CMK (cell line): ENCODE measurements around the gene TOX3.

Experiments used
- DNase-seq: peaks from one replicate; pipeline ENCODE4 v3.0.0-alpha.2; 2010; ENCODE audit warnings: low read depth

Gene TOX3

DNA sequence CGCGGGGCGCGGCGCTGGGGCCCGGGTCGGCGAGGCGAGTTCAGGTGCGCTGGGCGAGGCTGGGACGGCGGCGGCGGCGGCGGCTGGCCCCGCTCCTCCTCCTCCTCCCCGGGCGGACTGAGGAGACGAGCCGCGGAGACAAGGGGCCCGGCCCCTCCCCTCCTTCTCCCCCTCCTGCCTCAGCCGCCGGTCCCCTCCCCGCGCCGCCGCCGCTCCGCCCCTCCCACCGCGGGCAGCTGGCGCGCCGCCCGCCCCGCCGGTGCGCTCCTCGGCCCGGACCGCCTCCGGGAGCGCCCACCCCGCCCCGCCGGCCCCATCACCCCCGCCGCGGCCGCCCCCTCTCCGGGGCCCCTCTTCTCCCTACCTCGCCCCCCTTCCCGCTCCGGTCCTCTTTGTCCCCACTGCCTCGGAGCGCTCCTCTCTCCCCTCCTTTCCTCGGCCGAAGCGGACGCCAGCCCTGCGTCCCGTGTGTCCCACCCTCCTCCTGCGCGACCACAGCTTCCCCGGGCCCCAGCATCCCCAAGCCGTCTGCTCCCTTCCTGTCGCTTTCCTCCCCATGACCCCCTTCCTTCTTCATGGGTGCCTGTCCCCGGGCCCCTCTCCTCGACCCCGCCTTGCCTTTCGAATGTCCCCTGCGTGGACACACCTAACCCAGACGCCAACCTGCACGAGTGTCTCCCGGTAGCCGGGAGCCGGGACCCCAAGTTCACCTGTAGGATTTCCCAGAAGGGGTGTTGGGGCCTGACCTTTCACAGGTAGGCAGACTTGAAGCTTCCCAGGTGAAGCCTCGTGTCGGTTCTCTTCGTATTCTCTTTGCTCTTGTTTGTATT is at the start of gene TOX3:
TSS of gene TOX3 (minus strand) at position 140 of the 830 bp plus-strand sequence. CDS start 420 bp downstream, outside the sequence.
- DNase-seq, result no peak

DNA sequence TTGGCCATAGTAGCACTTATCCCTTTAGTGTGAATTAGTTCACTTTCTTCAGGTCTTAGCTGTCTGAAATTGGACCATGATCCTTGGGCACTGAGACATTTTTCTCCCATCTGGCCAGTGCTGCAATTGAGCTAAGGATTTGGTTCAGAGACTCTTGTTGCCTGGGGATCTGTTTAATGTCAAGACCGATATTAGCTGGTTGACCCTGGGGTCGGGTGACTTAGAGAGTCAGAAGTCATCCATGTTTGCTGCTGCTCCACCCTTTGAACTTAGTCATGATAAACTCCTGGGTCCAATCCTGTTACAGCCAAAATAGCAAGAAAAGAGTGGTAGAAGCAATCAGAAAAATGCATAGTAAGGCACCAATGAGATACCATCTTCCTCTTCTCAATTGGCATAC is 45.8 kb upstream of the TOX3 start:
- no peak for DNase-seq

DNA sequence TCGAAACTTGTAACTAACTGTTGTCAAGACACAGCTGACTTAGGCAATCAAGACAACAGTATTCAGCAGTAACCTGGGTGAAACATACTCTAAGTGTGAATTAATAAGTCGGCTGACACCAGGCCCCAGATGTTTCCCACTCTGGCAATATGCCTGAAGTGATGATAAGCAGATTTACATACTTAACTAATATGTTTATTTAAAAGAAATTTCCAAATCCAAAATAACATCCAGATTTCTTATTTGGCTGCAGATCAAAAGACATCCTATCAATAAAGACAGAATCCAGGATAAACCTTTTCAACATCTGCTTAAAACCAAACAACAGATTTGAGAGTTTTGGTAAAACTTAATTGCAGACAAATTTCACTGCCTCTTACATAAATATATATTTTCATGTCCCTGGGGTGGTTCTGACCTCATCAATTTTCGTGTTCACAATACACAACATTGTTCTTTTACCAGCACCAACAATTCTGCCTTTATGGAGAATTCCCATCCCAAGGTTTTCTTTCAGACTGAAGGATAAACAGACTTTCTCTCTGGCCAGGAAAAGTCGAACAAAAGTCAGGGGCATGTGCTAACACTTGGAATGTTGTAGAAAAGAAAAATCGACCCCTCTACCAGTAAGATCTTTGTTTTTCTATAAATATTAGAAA is 45.1 kb upstream of the TOX3 start:
- DNase-seq, result no peak

DNA sequence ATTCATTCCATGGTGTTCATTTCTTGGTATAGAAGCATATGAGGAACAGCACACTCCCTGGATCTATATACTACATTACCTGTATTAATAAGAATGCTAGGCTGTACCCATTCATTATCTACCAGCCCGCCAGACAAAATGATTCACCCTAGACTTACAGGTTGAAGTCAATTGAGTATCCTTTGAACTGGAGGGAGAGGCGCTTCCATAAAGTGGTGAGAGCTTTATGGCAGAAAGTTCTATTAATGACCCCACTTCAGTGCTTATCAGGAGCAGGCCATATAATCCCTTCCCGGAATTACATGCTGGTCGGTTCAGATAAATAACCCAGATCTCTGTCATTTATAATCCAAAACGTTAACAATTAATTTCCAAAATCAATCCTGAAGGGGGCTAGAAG is 44.5 kb upstream of the TOX3 start:
- DNase-seq, result no peak

DNA sequence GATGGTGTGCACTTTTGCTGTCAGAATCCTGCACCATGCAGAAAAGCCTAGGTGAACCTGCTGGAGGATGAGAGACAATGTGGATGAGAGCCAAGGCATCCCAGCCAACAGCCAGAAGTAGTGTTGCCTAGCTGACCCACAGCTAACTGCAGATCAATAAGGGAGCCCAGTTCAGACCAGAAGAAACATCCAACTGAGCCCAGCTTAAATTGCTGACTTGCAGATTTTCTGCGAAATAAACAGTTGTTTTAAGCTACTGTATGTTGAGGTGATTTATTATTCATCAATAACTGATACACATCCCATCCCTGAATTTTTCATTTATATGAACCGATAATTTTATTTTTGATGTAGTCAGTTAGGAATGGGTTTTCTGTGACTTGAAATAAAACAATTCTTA is 39.2 kb upstream of the TOX3 start:
- no peak for DNase-seq

DNA sequence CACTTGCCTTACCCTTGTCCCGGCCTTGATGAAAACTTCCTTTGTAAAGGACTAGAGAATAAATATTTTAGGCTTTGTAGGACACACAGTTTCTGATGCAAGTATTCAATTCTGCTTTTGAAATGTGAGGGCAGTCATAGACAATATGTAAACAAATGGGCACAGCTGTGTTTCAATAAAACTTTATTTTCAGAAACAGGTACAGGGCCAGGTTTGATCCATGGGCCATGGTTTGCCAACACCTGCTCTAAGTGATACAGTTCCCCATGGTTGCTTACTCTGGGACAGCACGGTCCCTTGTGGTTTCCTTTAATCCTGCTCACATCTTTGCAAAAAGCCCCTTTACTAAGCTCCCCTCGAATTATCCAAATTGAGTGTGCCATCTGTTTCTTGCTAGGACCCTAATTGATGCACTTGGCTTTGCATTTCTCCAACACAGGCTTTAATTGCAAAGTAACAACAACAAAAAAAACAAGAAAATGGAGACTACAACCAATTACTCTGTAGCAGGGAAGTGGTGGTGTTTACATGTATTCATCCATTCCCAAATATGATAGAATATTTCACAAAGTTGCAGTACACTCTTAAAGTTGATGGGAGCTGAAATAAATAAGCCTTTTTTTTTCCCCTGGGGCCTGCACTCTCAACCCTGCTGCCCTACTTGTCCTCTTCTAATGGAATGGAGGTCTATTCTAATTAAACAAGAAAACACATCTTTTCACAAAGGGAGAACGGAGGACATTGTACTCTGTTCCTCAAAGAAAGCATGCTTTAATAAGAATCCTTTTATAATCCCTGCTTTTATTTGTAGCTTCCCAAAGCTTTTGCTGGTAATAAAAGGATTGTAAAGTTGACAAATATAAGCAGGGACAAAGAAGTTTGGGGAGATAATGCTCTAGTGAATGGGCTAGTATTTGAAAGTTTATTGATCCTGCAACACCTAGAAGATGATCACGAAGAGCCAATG is 37.7 kb upstream of the TOX3 start:
- no peak for DNase-seq

DNA sequence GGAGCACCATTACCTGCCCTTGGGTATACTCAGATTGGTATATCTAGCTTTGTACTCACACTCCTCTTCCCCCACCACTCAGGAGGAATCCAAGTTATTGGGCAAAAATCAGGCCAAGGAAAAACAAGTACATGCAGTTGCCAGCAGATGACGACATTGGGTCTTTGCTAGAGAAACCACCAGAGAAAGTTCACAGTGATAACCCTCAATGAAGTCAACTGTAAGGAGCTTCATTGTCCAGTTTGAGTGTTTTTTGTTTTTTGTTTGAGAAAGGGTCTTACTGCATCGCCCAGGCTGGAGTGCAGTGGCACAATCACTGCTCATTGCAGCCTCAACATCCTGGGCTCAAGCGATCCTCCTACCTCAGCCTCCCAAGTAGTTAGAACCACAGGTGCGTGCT is 34.6 kb upstream of the TOX3 start:
- no peak for DNase-seq

DNA sequence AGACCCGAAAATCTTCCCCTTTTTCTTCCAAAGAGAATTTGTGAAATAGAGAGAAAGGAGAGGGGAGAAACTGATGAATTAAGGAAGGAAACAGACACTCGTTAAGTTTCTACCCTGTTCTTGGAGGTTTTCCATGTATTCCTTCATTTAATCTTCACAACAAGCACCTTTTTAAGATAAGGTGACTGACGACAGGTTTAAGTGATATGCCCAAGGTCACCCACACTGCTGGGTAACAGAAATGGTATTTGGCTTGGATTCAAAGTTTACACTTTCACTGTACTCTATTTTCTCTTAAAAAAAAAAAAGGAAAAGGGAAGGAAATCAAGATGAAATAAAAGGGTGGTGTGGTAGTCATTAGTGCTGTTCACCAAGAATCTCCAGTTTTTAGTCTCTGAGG is 33.5 kb upstream of the TOX3 start:
- no peak for DNase-seq

DNA sequence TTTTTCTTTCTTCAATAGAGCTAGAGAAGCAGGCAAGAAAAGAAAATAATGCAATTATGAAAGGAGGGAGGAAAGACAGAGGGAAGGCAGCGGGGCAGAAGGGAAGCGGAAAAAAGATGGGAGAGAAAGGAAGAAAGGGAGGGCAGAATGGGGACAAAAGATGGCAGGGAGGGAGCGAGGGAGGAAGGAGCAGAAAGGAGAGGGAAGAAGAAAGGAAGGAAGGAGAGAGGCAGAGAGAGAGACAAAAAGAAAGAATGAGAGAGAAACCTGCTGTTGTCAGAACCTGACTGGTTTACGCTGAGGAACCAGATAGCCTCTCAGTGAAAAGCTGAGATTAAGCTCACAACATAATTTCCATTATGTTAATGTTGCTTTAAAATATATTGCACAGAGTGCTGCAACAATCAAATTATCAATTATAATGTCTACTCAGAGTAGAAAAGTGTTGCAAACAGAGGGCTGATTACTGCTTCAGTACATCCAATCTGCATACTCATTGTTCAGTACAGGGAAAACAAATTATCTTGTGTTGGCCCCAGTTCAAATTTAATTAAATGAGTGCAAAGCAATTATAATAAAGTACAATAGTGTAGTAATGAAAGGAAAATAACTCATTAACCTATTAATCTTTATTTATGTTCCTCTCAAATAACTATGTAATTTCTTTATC is 32.0 kb upstream of the TOX3 start:
- DNase-seq, result no peak

DNA sequence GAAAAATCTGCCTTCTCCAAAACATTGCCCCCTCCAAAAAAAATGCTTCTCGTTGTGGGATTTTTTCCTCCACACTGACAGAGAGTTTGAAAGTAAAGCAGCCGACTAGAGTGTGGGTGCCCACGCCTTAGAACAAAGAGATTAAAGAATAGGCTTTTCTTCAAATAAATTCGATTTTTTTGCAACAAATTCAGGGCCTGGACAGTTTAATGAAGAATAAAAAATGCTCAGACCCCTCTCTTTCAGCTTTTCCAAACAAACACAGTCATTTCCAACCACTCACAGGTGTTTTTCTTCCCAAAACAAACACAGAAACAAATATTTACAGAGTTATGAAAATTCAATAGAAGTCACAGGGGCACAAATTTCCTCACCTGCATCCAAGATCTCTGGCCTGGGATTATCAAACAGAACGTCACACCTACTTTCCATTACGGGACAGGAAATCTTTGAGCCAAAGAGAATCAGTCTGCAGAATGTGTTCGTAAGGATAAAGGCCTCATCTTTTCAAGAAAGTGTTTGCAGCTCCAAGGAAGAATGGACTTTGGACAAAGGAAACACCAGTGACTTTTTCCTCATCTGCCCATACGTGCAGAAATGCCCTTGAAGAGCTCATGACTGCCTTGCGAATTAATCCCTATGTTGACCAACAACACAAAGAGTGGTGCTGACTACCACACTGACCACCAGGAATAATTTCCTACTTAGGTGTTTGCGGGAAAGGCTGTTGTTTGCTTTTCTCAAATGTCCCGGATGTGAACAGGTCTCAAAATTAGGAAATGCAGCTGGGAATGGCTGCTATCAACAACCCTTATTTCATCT is 31.3 kb upstream of the TOX3 start:
- no peak for DNase-seq

DNA sequence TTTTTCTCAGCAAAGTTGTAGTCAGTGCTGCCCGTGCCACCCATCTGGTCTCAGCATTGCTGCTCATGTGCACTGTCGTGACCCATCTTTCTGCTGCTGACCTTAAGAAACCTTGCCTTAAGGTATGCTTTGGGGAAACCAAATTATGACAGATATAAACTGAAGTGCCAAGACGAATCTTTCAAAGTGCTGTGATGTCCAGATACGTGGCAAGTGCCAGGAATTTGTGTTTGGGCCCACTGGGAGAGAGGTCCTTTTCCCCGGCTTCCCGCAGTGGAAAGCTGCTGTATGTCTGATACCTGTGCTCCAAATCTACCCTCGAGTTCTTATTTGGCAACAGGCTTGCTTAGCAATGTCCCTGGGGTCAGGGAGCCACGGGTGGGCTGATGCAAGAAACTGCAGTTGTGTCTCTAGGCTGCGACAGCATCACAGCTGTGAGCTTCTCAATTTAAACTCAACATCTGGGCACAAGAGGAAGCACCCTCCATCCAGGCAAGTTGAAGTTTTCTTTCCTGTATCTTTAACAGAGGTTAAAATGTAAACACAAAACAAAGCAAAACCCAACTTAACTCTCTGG is 30.3 kb upstream of the TOX3 start:
- no peak for DNase-seq

DNA sequence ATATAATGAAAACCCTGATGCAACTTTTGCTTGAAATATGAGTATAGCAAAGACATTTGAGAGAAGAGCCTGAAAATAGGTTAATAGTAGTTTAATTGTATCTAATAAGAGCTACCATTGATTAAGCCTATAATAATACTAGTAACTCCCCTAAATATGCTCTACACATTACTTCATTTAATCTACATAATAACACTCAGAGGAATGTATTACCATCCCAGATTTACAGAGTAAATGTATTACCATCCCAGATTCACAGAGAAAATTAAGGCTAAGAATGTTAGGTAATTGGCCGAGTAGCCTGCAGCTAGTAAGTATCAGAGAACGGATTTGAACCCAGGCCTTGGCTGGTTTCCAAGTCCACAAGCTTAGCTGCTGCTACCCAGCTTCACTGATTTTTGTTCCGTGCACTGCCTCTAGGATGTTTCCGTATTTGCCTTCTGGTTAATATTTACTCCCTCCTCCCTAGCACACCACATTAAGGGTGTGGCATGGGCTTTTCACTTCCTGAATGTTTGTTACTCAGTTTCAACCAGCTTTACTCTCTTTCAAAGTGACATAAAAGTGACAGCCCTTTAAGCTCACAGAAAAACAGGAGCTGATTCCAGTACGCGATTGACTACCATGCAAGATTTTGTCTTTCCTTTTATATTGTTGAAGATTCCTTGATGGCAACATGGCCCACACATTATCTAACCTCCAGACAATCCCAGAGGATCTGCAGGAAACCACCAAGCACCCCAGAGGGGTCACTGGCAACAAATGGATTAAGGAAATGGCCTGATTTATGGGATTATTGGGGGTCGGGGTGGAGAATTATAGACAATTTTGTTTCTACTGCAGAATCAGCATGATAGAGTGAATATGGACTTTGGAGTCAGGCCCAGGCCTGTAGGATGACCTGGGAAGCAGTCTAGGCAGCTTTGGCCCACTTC is 26.7 kb upstream of the TOX3 start:
- DNase-seq, result no peak

DNA sequence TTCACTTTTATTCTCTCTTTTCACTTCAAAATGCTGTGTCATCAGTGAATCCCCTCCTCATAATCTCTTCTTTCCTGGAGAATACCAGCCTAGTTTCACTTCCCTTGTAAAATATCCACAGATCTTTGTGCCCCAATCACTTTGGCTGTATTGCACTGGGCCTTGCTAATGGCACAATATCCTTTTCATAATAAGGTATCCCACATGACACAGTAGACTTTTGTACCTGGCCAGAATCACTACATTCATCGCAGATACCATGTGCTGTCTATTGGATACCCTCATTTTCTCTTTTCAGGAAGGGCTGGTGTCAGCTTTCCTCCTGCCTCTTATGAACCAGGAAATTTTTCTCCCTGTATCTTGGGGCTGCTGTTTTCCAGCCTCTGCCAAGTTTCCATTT is 25.7 kb upstream of the TOX3 start:
- DNase-seq, result no peak

DNA sequence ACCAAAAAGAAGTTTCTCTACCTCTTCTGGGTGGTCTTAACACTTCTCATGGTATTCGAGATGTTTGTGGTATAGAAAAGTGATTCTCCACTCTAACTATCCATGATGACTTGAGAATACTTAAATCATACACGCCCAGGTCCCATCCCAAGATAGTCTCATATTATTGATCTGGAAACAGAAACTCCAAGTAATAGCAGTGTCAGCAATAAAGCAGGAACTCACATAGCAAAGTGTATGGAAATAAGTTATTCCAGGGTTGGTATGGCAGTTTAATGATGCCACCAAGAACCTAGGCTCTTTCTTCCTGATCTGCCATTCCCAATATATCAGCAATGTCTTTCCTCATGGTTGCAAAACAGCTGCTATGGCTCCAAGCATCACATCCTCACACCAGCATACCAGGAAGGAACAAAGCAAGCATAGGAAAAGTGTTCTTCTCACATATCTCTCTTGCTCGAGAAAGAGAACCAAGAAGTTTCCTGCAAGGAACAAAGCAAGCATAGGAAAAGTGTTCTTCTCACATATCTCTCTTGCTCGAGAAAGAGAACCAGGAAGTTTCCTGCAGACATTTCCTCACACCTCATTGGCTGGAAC is 23.6 kb upstream of the TOX3 start:
- no peak for DNase-seq

DNA sequence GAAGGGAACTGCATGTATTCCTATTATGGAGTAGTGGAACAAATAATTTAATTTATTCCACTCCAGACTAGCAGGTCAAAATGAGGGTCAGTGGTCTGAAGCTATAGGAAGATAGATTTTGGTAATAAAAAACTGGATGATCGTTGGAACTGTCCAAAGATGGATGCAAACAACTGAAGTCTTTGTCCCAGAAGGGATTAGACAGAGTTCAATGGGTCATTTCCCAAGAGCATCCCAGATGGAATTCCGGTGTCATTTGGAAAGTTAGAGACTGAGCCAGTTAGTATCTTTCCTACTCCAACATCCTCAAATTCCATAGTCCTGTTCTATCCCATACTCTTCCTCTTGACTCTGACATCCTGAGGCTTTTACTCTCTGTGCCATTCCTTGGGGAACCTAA is 22.8 kb upstream of the TOX3 start:
- no peak for DNase-seq

DNA sequence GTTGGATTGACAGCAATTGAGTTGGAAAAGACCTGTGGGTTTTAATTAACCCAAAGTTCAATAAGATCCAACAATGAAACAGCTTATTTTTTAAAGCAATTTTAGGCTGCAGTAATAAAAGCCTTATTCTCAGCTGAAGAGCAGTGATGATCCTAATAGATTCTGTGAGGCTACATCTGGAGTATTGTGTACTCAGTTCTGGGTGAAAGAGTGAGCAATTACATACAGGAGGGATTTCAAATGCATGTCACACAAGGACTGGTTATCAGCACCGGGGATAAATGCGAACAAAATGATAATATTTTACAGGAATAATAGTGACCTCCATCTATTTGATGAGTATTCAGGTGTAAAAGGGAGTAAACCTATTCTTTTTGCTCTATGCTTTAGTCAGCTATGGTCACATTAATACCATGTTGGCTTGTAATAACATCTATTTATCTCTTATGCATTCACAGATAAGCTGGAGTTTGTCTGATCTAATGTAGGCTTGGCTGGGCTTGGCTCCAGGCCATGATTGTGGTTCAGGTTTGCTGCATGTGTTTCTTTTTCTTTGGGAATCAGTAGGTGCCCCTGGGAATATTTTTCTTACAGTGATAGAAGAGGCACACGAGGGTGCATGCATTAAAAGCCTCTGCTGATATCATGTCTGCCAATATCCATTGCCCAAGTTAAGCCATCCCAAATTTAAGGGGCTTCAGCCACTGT is 22.2 kb upstream of the TOX3 start:
- DNase-seq, result no peak

DNA sequence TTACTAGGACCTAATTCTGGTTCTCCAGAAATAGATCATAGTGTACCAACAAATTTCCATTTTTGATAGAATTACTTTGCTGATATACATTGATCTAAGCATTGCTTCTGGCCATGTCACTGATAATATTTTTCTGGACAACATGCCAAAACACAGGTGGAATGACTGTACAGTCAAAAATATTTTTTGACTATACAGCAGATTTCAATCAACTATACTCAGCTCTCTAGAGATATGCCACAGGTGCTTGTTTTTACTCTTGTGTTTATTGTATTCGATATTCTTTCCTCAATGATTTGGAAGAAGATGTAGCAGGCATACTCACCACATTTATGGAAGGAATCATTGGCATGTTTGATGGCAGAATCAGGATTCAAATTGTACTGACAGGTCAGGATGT is 21.6 kb upstream of the TOX3 start:
- DNase-seq, result no peak

DNA sequence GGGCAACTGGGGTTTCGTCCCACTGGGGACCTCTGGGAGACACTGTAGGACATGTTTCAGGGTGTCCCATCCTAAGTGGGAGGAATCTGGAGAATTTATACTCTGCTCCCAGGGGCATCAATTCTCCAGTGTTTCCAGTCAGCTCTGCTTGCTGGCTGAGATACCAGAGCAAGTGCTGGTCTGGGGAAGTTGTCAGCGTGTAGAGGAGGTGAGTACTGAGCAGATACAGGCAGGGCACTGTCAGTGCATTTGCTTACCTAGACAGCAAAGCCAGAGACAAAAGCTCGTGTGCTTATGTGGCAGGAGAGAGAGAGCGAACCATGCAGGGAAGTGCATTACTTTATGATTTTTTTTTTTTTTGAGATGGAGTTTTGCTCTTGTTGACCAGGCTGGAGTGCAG is 20.2 kb upstream of the TOX3 start:
- no peak for DNase-seq
